ENCODE results near the gene GATC.

The GATC gene, protein sequence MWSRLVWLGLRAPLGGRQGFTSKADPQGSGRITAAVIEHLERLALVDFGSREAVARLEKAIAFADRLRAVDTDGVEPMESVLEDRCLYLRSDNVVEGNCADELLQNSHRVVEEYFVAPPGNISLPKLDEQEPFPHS

GRCh38 chr12:120445911-120446843 lies at the start of gene GATC, which contains the start of gene TRIAP1:
Gene GATC, plus strand, starts transcription at chr12:120446444. Its CDS starts 37 bp downstream, at chr12:120446481.
Gene TRIAP1, minus strand, starts transcription at chr12:120446384. Its CDS starts 12 bp downstream, at chr12:120446372.
- TF ChIP-seq, protein P1, sequence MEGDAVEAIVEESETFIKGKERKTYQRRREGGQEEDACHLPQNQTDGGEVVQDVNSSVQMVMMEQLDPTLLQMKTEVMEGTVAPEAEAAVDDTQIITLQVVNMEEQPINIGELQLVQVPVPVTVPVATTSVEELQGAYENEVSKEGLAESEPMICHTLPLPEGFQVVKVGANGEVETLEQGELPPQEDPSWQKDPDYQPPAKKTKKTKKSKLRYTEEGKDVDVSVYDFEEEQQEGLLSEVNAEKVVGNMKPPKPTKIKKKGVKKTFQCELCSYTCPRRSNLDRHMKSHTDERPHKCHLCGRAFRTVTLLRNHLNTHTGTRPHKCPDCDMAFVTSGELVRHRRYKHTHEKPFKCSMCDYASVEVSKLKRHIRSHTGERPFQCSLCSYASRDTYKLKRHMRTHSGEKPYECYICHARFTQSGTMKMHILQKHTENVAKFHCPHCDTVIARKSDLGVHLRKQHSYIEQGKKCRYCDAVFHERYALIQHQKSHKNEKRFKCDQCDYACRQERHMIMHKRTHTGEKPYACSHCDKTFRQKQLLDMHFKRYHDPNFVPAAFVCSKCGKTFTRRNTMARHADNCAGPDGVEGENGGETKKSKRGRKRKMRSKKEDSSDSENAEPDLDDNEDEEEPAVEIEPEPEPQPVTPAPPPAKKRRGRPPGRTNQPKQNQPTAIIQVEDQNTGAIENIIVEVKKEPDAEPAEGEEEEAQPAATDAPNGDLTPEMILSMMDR (conservative IDR thresholded peaks at IDR 0.05; ENCODE audit: control insufficient read depth, insufficient read depth, low read depth, low read length): no peak
- H3K4me3 ChIP-seq (ENCODE audit: control insufficient read depth, low read depth, low read length): peak within 1 kb of the TSS; percentile 99
- DNase-seq (ENCODE audit: low read depth): peak; percentile 67

- DNase-seq (ENCODE audit: low read depth): no peak
- TF ChIP-seq, protein P1 (conservative IDR thresholded peaks at IDR 0.05; ENCODE audit: control insufficient read depth, insufficient read depth, low read depth, low read length): no peak
- no peak overlapping the region for H3K4me3 ChIP-seq (ENCODE audit: control insufficient read depth, low read depth, low read length)
Observed at GRCh38 chr12:120397824-120398540, 48.3 kb upstream of the GATC start.

- DNase-seq (ENCODE audit: low read depth): peak; percentile 54
- TF ChIP-seq, protein P1 (conservative IDR thresholded peaks at IDR 0.05; ENCODE audit: control insufficient read depth, insufficient read depth, low read depth, low read length): no peak
- no peak overlapping the region for H3K4me3 ChIP-seq (ENCODE audit: control insufficient read depth, low read depth, low read length)
Observed at GRCh38 chr12:120399531-120399930, 46.7 kb upstream of the GATC start.

- no peak for DNase-seq (ENCODE audit: low read depth)
- no peak overlapping the region for H3K4me3 ChIP-seq (ENCODE audit: control insufficient read depth, low read depth, low read length)
- TF ChIP-seq, protein P1 (conservative IDR thresholded peaks at IDR 0.05; ENCODE audit: control insufficient read depth, insufficient read depth, low read depth, low read length): no peak
Observed at GRCh38 chr12:120402217-120402616, 44.0 kb upstream of the GATC start.

GRCh38 chr12:120403869-120404268 lies 42.4 kb upstream of the GATC start:
- TF ChIP-seq, protein P1 (conservative IDR thresholded peaks at IDR 0.05; ENCODE audit: control insufficient read depth, insufficient read depth, low read depth, low read length): no peak
- no peak overlapping the region for H3K4me3 ChIP-seq (ENCODE audit: control insufficient read depth, low read depth, low read length)
- no peak for DNase-seq (ENCODE audit: low read depth)

DNA sequence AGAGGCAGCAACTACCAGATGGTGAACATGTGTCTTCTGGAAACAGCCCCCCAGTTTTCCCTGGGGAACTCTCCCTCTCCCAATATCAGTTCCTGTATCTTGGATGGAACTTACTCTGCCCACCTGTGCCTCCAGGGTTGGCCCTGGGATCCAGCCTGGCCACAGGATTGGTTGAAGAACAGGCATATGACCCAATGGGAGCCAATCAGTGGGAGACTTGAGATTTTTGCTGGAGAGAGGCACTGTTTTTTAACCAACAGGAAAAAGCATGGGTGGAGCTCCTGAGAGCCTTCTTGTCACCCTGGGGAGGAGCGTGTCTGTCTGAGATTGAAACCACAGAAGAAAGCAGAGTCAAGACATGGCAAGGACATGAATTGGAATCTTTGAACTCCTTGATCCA lies 42.0 kb upstream of the GATC start:
- TF ChIP-seq, protein P1 (conservative IDR thresholded peaks at IDR 0.05; ENCODE audit: control insufficient read depth, insufficient read depth, low read depth, low read length): no peak

More for the DNA sequence above, 42.0 kb upstream of the GATC start:
- no peak overlapping the region for H3K4me3 ChIP-seq (ENCODE audit: control insufficient read depth, low read depth, low read length)
- DNase-seq (ENCODE audit: low read depth): peak; percentile 3
